Measurements from ENCODE around the gene RIMKLB. TPM values are rescaled to one million over a fixed set of nuclear protein-coding genes. Genes with fewer than 3 reads are reported as not detected.
"Not testable (repeated sequence)": the region's sequence is repeated elsewhere in the genome, so short reads cannot be mapped to it uniquely, and the experiment has no call there.

RIMKLB gene
- total RNA-seq, 1 experiment from 2014 or later: 87.7 TPM

DNA sequence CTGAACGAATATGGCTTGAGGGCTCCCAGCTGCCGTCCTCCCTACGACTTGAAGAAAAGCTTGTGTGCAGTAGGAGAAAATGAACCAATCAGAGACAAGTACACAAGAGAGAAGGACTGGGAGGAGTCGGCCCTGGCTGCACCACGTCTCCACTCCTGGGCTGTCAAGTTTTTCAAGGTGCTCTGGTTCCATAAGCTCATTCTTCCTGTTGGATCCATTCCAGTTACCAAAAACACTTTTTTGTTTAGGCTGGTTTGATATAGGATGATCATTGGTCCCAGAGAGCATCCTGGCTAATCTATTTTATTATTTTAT lies 121.8 kb downstream of the RIMKLB start:
- peaks cover 11% of the 10 kb centered on the region; the same call in 1 of the 2 replicates for H3K4me1 ChIP-seq (ENCODE audit: insufficient read depth, low read length)
- no peak overlapping the region for H3K9ac ChIP-seq (ENCODE audit: extremely low read depth, insufficient read length, low read length)
- Mint-ChIP-seq H3K27ac (peak overlapping the region; percentile 95 to 99 (median 99)), H3K36me3 (ENCODE audit: insufficient read depth in 1 of 3, low read depth in 3 of 3) (peaks cover 0 to 1% (median 0%) of the 10 kb centered on the region in 3 experiments; a peak in 2 of 7 replicates), H3K27me3 (ENCODE audit: low read depth) (no peaks in the 10 kb centered on the region), H3K4me3 (peak overlapping the region; percentile 31 to 74), H3K9me3 (peaks cover 0 to 3% of the 10 kb centered on the region in 2 experiments; a peak in 2 of 5 replicates), H3K4me1 (peaks cover 50 to 59% of the 10 kb centered on the region in 2 experiments)
- no peak overlapping the region for H3T11ph ChIP-seq (ENCODE audit: low read length)
- no peaks in the 10 kb centered on the region for H3K79me1 ChIP-seq (ENCODE audit: insufficient read depth, low read depth, low read length, poor library complexity, severe bottlenecking)
- no peak overlapping the region for H2BK12ac ChIP-seq (ENCODE audit: insufficient read length, low read depth, low read length)
- WGBS (ENCODE audit: extremely low coverage, insufficient read length, low lambda C conversion rate): no CpG with 5 or more reads among the region's 5 CpGs
- H3K23ac ChIP-seq (ENCODE audit: insufficient read length, low read depth, low read length): no peak overlapping the region
- H3K4me2 ChIP-seq (ENCODE audit: insufficient read depth, insufficient read length, low read length): peak overlapping the region; percentile 28
- no peaks in the 10 kb centered on the region for H3K79me2 ChIP-seq (ENCODE audit: insufficient read depth, low read length)
- H3K4ac ChIP-seq (ENCODE audit: low read depth, low read length): no peak overlapping the region
- H4K5ac ChIP-seq (ENCODE audit: insufficient read length, low read depth, low read length): no peak overlapping the region
- H2BK15ac ChIP-seq (ENCODE audit: low read depth, low read length): no peak overlapping the region
- peak overlapping the region; percentile 87 for H3K27ac ChIP-seq (ENCODE audit: insufficient read length, low read depth, low read length)
- H3K18ac ChIP-seq (ENCODE audit: insufficient read length, low read depth, low read length): no peak overlapping the region
- no peaks in the 10 kb centered on the region for H3K9me3 ChIP-seq (ENCODE audit: control insufficient read depth, low read depth, low read length)
- no peak overlapping the region for H2BK120ac ChIP-seq (ENCODE audit: low read depth, low read length, poor library complexity, severe bottlenecking)
- H3K56ac ChIP-seq (ENCODE audit: insufficient read length, low read depth, low read length): no peak overlapping the region
- H3K27me3 ChIP-seq (ENCODE audit: insufficient read depth, low read length): no peaks in the 10 kb centered on the region
- H2AK5ac ChIP-seq (ENCODE audit: insufficient read length, low read length): no peak overlapping the region
- no peak overlapping the region for H4K8ac ChIP-seq (replicated peaks; ENCODE audit: insufficient read length, low read depth, low read length)
- no peak overlapping the region for H3K14ac ChIP-seq (ENCODE audit: insufficient read depth, low read length)
- no peak overlapping the region for H2AFZ ChIP-seq (ENCODE audit: low read length)
- H4K20me1 ChIP-seq (ENCODE audit: control insufficient read depth, insufficient read depth, insufficient read length): no peaks in the 10 kb centered on the region
- TF ChIP-seq, protein P1, sequence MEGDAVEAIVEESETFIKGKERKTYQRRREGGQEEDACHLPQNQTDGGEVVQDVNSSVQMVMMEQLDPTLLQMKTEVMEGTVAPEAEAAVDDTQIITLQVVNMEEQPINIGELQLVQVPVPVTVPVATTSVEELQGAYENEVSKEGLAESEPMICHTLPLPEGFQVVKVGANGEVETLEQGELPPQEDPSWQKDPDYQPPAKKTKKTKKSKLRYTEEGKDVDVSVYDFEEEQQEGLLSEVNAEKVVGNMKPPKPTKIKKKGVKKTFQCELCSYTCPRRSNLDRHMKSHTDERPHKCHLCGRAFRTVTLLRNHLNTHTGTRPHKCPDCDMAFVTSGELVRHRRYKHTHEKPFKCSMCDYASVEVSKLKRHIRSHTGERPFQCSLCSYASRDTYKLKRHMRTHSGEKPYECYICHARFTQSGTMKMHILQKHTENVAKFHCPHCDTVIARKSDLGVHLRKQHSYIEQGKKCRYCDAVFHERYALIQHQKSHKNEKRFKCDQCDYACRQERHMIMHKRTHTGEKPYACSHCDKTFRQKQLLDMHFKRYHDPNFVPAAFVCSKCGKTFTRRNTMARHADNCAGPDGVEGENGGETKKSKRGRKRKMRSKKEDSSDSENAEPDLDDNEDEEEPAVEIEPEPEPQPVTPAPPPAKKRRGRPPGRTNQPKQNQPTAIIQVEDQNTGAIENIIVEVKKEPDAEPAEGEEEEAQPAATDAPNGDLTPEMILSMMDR (conservative IDR thresholded peaks at IDR 0.05): no peak
- H3K23me2 ChIP-seq (ENCODE audit: insufficient read length, low read depth, low read length, poor library complexity, severe bottlenecking): no peaks in the 10 kb centered on the region
- DNase-seq: no peak
- no peak overlapping the region for H4K91ac ChIP-seq (ENCODE audit: insufficient read length, low read depth, low read length)
- no peak overlapping the region for H2BK20ac ChIP-seq (ENCODE audit: low read depth, low read length, poor library complexity, severe bottlenecking)
- no peak overlapping the region for H2BK5ac ChIP-seq (ENCODE audit: insufficient read length, low read length)

DNA sequence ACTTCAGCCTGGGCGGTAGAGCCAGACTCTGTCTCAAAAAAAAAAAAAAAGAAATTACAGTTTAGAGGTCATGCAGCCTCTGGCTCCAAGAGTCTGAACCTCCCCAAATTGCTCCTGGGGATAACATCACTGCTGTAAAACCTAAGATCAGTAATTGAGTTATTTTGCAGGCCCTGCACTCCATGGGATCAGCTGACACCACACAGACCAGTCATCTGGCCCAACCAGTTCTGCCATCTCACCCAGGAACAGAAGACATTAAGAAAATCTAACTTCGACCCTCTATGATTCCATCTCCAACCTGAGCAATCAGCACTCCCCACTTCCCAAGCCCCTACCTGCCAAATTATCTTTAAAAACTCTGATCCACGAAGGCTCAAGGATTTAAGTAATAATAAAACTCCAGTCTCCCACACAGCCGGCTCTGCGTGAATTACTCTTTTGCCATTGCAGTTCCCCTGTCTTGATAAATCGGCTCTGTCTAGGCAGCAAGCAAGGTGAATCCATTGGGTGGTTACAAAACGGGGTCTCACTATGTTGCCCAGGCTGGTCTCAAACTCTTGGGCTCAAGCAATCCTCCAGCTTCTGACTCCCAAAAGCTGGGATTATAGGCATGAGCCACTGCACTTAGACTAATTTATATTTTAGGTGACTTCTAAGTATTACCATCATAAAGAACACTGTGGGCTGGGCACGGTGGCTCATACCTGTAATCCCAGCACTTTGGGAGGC lies 123.1 kb downstream of the RIMKLB start:
- not testable (repeated sequence) for H3K79me1 ChIP-seq (ENCODE audit: insufficient read depth, low read depth, low read length, poor library complexity, severe bottlenecking); H3T11ph ChIP-seq (ENCODE audit: low read length); H3K23me2 ChIP-seq (ENCODE audit: insufficient read length, low read depth, low read length, poor library complexity, severe bottlenecking); H3K4me1 ChIP-seq (ENCODE audit: insufficient read depth, low read length); H3K4me2 ChIP-seq (ENCODE audit: insufficient read depth, insufficient read length, low read length); H3K9me3 ChIP-seq (ENCODE audit: control insufficient read depth, low read depth, low read length); H2BK5ac ChIP-seq (ENCODE audit: insufficient read length, low read length); H2AK5ac ChIP-seq (ENCODE audit: insufficient read length, low read length); H2BK120ac ChIP-seq (ENCODE audit: low read depth, low read length, poor library complexity, severe bottlenecking); H2BK12ac ChIP-seq (ENCODE audit: insufficient read length, low read depth, low read length); H4K5ac ChIP-seq (ENCODE audit: insufficient read length, low read depth, low read length); H4K20me1 ChIP-seq (ENCODE audit: control insufficient read depth, insufficient read depth, insufficient read length); H3K18ac ChIP-seq (ENCODE audit: insufficient read length, low read depth, low read length); H3K4ac ChIP-seq (ENCODE audit: low read depth, low read length); H3K79me2 ChIP-seq (ENCODE audit: insufficient read depth, low read length); H2AFZ ChIP-seq (ENCODE audit: low read length); H3K27me3 ChIP-seq (ENCODE audit: insufficient read depth, low read length); H3K23ac ChIP-seq (ENCODE audit: insufficient read length, low read depth, low read length); DNase-seq; H3K14ac ChIP-seq (ENCODE audit: insufficient read depth, low read length); H3K56ac ChIP-seq (ENCODE audit: insufficient read length, low read depth, low read length); H3K9ac ChIP-seq (ENCODE audit: extremely low read depth, insufficient read length, low read length); H4K8ac ChIP-seq (replicated peaks; ENCODE audit: insufficient read length, low read depth, low read length); H3K27me3 Mint-ChIP-seq (ENCODE audit: low read depth); H2BK15ac ChIP-seq (ENCODE audit: low read depth, low read length); H3K27ac ChIP-seq (ENCODE audit: insufficient read length, low read depth, low read length); H2BK20ac ChIP-seq (ENCODE audit: low read depth, low read length, poor library complexity, severe bottlenecking); H4K91ac ChIP-seq (ENCODE audit: insufficient read length, low read depth, low read length)
- Mint-ChIP-seq H3K4me3 (peak overlapping the region in 1 of 2 experiments; percentile 50; a peak in 1 of 5 replicates), H3K36me3 (ENCODE audit: insufficient read depth in 1 of 3, low read depth in 3 of 3) (peaks cover under 1 to 13% (median 9%) of the 10 kb centered on the region in 3 experiments; a peak in 5 of 7 replicates), H3K4me1 (peaks cover 45 to 55% of the 10 kb centered on the region in 2 experiments), H3K27ac (peak overlapping the region; percentile 82 to 92 (median 90)), H3K9me3 (peaks cover 10 to 15% of the 10 kb centered on the region in 2 experiments)
- WGBS (ENCODE audit: extremely low coverage, insufficient read length, low lambda C conversion rate): no CpG with 5 or more reads among the region's 8 CpGs

Measured in H9 (cell line).